PC-9 (cell line): ENCODE measurements around the gene CTSD. TPM values are rescaled to one million over a fixed set of nuclear protein-coding genes. Genes with fewer than 3 reads are reported as not detected.

Source experiments
- BruUV-seq: library from RNA; stranded (reverse); fragments of 400-500 nt; replicated peaks from 2 replicates; lab custom pipeline; 2021; lab: Mats Ljungman, UMichigan
- CTCF ChIA-PET: fragments of 300-600 bp; sonication (Branson Sonifier 250); formaldehyde crosslinking; loops from one replicate; lab custom pipeline; 2022; ENCODE audit warnings: antibody characterized with exemption; lab: Charles Lee
- POLR2A ChIA-PET: fragments of 300-600 bp; sonication (Branson Sonifier 250); formaldehyde crosslinking; loops from one replicate; lab custom pipeline; 2022; ENCODE audit warnings: antibody characterized with exemption; ENCODE audit not compliant: unreplicated experiment; lab: Charles Lee
- DNase-seq, 2 experiments: peaks; one replicate each; pipeline versions ENCODE4 v3.0.0 to v3.0.0-alpha.2; 2015 to 2022; ENCODE audit warnings: mixed read lengths in 1 of 2
- H2AFZ ChIP-seq: fragments of 200-600 bp; sonication (generic); 2 replicates; pipeline ENCODE4 v1.8.1; 2017; ENCODE audit warnings: antibody characterized with exemption
- H3F3A ChIP-seq: fragments of 200-600 bp; sonication (generic); 2 replicates; pipeline ENCODE4 v1.8.1; 2017; ENCODE audit warnings: antibody characterized with exemption, mild to moderate bottlenecking, low read depth; ENCODE audit not compliant: insufficient read depth
- H3K27ac ChIP-seq: fragments of 200-600 bp; sonication (generic); 2 replicates; pipeline ENCODE4 v1.6.1; 2016; ENCODE audit warnings: mixed run types
- H3K27me3 ChIP-seq: fragments of 200-600 bp; sonication (generic); 2 replicates; pipeline ENCODE4 v1.6.1; 2016; ENCODE audit warnings: low read depth, mixed run types; ENCODE audit not compliant: insufficient read depth
- H3K36me3 ChIP-seq: fragments of 200-600 bp; sonication (generic); 2 replicates; pipeline ENCODE4 v1.6.1; 2016; ENCODE audit warnings: low read depth, mixed run types
- H3K4me1 ChIP-seq: fragments of 200-600 bp; sonication (generic); replicated peaks from 2 replicates; pipeline ENCODE4 v1.6.1; 2016; ENCODE audit warnings: mixed run types; ENCODE audit not compliant: insufficient read depth
- H3K4me2 ChIP-seq: fragments of 200-600 bp; sonication (generic); 2 replicates; pipeline ENCODE4 v1.6.1; 2017; ENCODE audit warnings: mixed run types
- H3K4me3 ChIP-seq: fragments of 200-600 bp; sonication (generic); 2 replicates; pipeline ENCODE4 v1.6.1; 2016; ENCODE audit warnings: mixed run types
- H3K79me2 ChIP-seq: fragments of 200-600 bp; sonication (generic); 2 replicates; pipeline ENCODE4 v1.6.1; 2017; ENCODE audit warnings: low read depth, mixed run types
- H3K9me2 ChIP-seq: fragments of 200-600 bp; sonication (generic); 2 replicates; pipeline ENCODE4 v1.8.1; 2017; ENCODE audit warnings: mild to moderate bottlenecking; ENCODE audit not compliant: insufficient read depth
- H3K9me3 ChIP-seq: fragments of 200-600 bp; sonication (generic); 2 replicates; pipeline ENCODE4 v1.8.1; 2016; ENCODE audit warnings: low read depth; ENCODE audit not compliant: insufficient read depth
- H4K20me1 ChIP-seq: fragments of 200-600 bp; sonication (generic); 2 replicates; pipeline ENCODE4 v1.8.1; 2017; ENCODE audit not compliant: insufficient read depth
- CTCF ChIP-seq: fragments of 200-600 bp; sonication (generic); conservative IDR thresholded peaks from 2 replicates; pipeline ENCODE4 v1.6.1; 2017; ENCODE audit warnings: mixed run types, antibody characterized with exemption, mild to moderate bottlenecking, moderate library complexity
- EZH2 ChIP-seq: fragments of 200-600 bp; sonication (generic); IDR thresholded peaks from 2 replicates; pipeline ENCODE4 v1.8.0; 2017; ENCODE audit warnings: antibody characterized with exemption, low read depth
- intact Hi-C: fragments of 100-400 bp; cut with micrococcal nuclease; formaldehyde crosslinking; loops from one replicate; pipeline ENCODE4 v1.10.0; 2022; ENCODE audit not compliant: unreplicated experiment
- total RNA-seq: library from RNA; stranded (reverse); gene quantifications from 2 replicates; pipeline ENCODE4 v1.2.3, GENCODE V29; 2021

CTSD gene
- total RNA-seq, 1 experiment from 2014 or later = 735 TPM

GRCh38 chr11:1728301-1728700 lies 35.4 kb downstream of the CTSD start:
- Histone ChIP-seq H3K4me3 (no peak overlapping the region), H4K20me1 (no peaks in the 10 kb centered on the region), H3K36me3 (no peaks in the 10 kb centered on the region), H3K4me2 (no peak overlapping the region), H2AFZ (no peak overlapping the region), H3F3A (peaks cover 10% of the 10 kb centered on the region; the same call in 1 of the 2 replicates), H3K27me3 (peaks cover 21% of the 10 kb centered on the region; the same call in 1 of the 2 replicates), H3K9me3 (no peaks in the 10 kb centered on the region), H3K27ac (no peak overlapping the region), H3K9me2 (no peaks in the 10 kb centered on the region), H3K79me2 (no peaks in the 10 kb centered on the region), H3K4me1 (no peaks in the 10 kb centered on the region)
- no peak for DNase-seq
- ChIA-PET CTCF (no interaction called here), POLR2A (no interaction called here)
- BruUV-seq = no TSS peak
- intact Hi-C loops = no loop called here
- TF ChIP-seq EZH2 = no peak
- no peak for TF ChIP-seq CTCF

- H3F3A ChIP-seq = peaks cover 10% of the 10 kb centered on the region; the same call in 1 of the 2 replicates
- DNase-seq = no peak
- ChIA-PET POLR2A (no interaction called here), CTCF (no interaction called here)
- no peak overlapping the region for H3K4me3 ChIP-seq
- H3K27ac ChIP-seq = no peak overlapping the region
- H4K20me1 ChIP-seq = no peaks in the 10 kb centered on the region
- no peak overlapping the region for H3K4me2 ChIP-seq
- BruUV-seq = no TSS peak
- no peaks in the 10 kb centered on the region for H3K9me3 ChIP-seq
- H3K79me2 ChIP-seq = no peaks in the 10 kb centered on the region
- no peak overlapping the region for H2AFZ ChIP-seq
- H3K9me2 ChIP-seq = no peaks in the 10 kb centered on the region
- intact Hi-C loops = no loop called here
- H3K27me3 ChIP-seq = peaks cover 21% of the 10 kb centered on the region; the same call in 1 of the 2 replicates
- no peak for TF ChIP-seq EZH2
- TF ChIP-seq CTCF = no peak
- H3K36me3 ChIP-seq = no peaks in the 10 kb centered on the region
- no peaks in the 10 kb centered on the region for H3K4me1 ChIP-seq
These were observed 35.9 kb downstream of the CTSD start for GRCh38 chr11:1727861-1728260.

GRCh38 chr11:1727096-1727690 lies 36.5 kb downstream of the CTSD start:
- Histone ChIP-seq H3F3A (peaks cover 10% of the 10 kb centered on the region; the same call in 1 of the 2 replicates), H3K79me2 (no peaks in the 10 kb centered on the region), H3K9me2 (no peaks in the 10 kb centered on the region), H3K9me3 (no peaks in the 10 kb centered on the region), H3K4me2 (no peak overlapping the region), H3K4me3 (no peak overlapping the region), H3K4me1 (no peaks in the 10 kb centered on the region), H2AFZ (no peak overlapping the region), H3K36me3 (no peaks in the 10 kb centered on the region), H4K20me1 (no peaks in the 10 kb centered on the region), H3K27me3 (peaks cover 21% of the 10 kb centered on the region; the same call in 1 of the 2 replicates), H3K27ac (no peak overlapping the region)
- DNase-seq = no peak
- CTCF ChIA-PET = no interaction called here
- POLR2A ChIA-PET = no interaction called here
- BruUV-seq = no TSS peak
- intact Hi-C loops = no loop called here
- TF ChIP-seq CTCF (no peak), EZH2 (no peak)
